ENCODE data around the gene SORCS1.

GRCh38 chr10:106771154-106771553, 393.4 kb downstream of the SORCS1 start:
- TF ChIP-seq CTCF (IDR thresholded peaks at IDR 0.05; ENCODE audit: poor library complexity) (no peak), EZH2phosphoT487 (IDR thresholded peaks at IDR 0.05; ENCODE audit: low read depth, severe bottlenecking, unreplicated experiment) (peak; percentile 59)
